ENCODE data around the gene SRD5A1.
A peak's percentile ranks its signal among the peaks of the same experiment; 100 is the strongest.
"Not testable (repeated sequence)": the region's sequence is repeated elsewhere in the genome, so short reads cannot be mapped to it uniquely, and the experiment has no call there.

Gene SRD5A1

DNA sequence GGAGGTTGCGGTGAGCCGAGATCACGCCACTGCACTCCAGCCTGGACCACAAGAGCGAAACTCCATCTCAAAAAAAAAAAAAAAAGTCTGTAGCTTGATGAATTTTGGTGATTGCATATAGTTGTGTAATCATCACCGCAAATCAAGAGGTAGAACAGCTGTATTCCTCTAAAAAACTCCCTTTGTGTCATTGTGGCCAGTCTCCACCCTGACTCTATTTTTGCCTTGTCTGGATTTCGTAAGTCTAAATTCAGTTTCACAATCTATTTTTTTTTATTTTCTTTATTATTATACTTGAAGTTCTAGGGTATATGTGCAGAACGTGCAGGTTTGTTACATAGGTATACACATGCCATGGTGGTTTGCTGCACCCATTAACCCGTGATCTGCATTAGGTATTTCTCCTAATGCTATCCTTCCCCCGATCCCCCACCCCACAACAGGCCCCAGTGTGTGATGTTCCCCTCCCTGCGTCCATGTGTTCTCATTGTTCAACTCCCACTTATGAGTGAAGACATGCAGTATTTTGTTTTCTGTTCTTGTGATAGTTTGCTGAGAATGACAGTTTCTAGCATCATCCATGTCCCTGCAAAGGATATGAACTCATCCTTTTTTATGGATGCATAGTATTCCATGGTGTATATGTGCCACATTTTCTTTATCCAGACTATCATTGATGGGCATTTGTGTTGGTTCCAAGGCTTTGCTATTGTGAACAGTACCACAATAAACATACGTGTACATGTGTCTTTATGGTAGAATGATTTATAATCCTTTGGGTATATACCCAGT is 12.5 kb downstream of the SRD5A1 start:
- not testable (repeated sequence) for ATAC-seq, H3K4me1 Mint-ChIP-seq, H3K4me3 Mint-ChIP-seq, H3K27me3 Mint-ChIP-seq, H3K9me3 Mint-ChIP-seq, H3K27ac Mint-ChIP-seq, DNase-seq
- H3K36me3 Mint-ChIP-seq (ENCODE audit: low read depth), result peaks cover 18% of the 10 kb centered on the region

DNA sequence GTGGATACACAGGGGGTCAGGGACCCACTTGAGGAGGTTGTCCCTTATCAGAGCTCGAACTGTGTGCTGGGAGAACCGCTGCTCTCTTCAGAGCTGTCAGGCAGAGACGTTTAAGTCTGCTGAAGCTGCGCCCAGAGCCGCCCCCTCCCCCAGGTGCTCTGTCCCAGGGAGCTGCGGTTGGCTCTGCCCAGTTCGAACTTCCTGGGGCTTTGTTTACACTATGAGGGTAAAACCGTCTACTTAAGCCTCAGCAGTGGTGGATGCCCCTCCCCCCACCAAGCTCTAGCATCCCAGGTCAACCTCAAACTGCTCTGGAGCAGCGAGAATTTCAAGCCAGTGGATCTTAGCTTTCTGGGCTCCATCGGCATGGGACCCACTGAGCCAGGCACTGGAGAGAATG is 15.9 kb downstream of the SRD5A1 start:
- no peak for DNase-seq
- H3K4me3 Mint-ChIP-seq, result no peak overlapping the region
- ATAC-seq, result no peak
- peaks cover 23% of the 10 kb centered on the region for H3K36me3 Mint-ChIP-seq (ENCODE audit: low read depth)
- H3K27ac Mint-ChIP-seq, result no peak overlapping the region
- H3K27me3 Mint-ChIP-seq, result no peaks in the 10 kb centered on the region
- no peaks in the 10 kb centered on the region for H3K4me1 Mint-ChIP-seq
- H3K9me3 Mint-ChIP-seq, result peaks cover 8% of the 10 kb centered on the region

DNA sequence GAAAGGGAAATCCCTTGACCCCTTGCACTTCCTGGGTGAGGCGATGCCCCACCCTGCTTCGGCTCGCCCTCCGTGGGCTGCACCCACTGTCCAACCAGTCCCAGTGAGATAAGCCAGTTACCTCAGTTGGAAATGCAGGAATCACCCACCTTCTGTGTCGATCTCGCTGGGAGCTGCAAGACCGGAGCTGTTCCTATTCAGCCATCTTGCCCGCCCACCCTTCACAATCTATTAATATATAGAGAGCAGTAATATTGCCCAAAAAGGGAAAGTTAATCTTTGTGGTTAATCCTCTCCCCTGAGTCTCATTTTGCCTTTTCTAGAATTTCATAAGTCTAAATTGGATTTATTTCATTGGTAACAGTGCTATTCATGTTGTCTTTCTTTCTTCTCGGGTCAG is 16.4 kb downstream of the SRD5A1 start:
- Mint-ChIP-seq H3K9me3 (peaks cover 8% of the 10 kb centered on the region), H3K4me1 (no peaks in the 10 kb centered on the region), H3K27me3 (no peaks in the 10 kb centered on the region), H3K4me3 (no peak overlapping the region), H3K27ac (no peak overlapping the region), H3K36me3 (ENCODE audit: low read depth) (peaks cover 21% of the 10 kb centered on the region)
- no peak for DNase-seq
- no peak for ATAC-seq

DNA sequence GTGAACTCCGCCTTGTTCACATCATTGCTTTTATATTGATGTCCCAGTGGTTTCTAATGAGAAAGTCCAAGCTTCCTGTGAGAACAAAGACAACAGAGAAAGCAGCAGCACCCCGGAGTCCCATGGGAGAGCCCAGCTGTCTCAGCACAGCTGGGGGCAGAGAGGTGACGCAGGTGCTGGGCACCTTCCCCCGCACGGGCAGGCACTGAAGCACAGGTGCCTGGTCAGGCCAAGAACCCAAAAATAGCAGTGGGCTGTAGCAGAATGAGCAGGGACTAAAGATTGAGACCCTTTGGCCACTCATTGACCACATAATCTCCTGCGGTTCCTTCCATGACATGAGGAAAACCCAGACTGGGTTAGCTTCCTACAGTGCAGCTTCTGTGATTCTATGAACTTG is 18.8 kb downstream of the SRD5A1 start:
- DNase-seq (no peak), ATAC-seq (no peak)
- no peaks in the 10 kb centered on the region for H3K27me3 Mint-ChIP-seq
- peaks cover 19% of the 10 kb centered on the region for H3K9me3 Mint-ChIP-seq
- no peak overlapping the region for H3K4me3 Mint-ChIP-seq
- H3K36me3 Mint-ChIP-seq (ENCODE audit: low read depth), result peaks cover 34% of the 10 kb centered on the region
- H3K4me1 Mint-ChIP-seq, result no peaks in the 10 kb centered on the region
- H3K27ac Mint-ChIP-seq, result no peak overlapping the region

DNA sequence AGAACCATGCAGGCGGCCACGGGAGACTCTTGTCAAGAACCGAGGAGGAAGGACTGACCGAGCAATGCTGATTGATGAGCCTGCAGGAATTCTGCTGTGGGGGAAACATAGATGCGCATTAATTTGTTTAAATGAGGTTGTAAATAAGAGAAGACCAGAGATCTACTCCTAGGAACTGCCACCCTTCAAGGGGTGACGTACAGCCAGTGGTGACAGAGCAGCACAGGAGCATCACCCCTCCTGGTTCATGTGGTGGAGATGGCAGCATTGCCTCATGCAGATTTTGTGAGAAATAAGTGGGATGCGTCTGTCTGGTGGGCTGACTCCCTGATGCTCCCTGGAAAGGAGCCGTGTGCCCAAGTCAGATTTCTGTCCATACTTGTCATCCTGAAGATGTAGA is 22.2 kb downstream of the SRD5A1 start:
- Mint-ChIP-seq H3K9me3 (peaks cover 15% of the 10 kb centered on the region), H3K4me1 (peaks cover 5% of the 10 kb centered on the region), H3K36me3 (ENCODE audit: low read depth) (peaks cover 49% of the 10 kb centered on the region)

DNA sequence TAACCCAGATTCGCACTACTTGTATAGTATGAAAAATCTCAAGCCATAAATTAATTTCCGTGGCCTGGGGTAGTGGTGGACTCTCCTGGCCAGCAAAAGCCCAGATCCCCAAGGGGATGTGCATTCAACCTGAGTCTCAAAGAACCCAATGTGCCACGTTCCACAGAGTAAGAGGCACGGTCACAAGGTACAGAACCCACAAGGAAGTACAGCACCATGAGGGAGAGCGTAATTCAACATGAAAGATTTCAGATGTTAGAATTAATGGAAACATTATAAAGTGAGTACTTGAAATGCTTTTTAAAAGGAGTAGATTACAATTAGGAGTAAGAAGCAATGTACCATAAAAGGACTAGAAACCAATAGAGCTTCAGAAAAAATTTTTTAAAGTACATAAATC is 23.4 kb downstream of the SRD5A1 start:
- Mint-ChIP-seq H3K27ac (no peak overlapping the region), H3K9me3 (peaks cover 15% of the 10 kb centered on the region), H3K36me3 (ENCODE audit: low read depth) (peaks cover 49% of the 10 kb centered on the region), H3K4me3 (no peak overlapping the region), H3K4me1 (peaks cover 9% of the 10 kb centered on the region), H3K27me3 (no peaks in the 10 kb centered on the region)
- ATAC-seq, result no peak
- DNase-seq, result no peak

More for the DNA sequence above, 22.2 kb downstream of the SRD5A1 start:
- no peak overlapping the region for H3K27ac Mint-ChIP-seq
- DNase-seq (no peak), ATAC-seq (no peak)
- no peaks in the 10 kb centered on the region for H3K27me3 Mint-ChIP-seq
- H3K4me3 Mint-ChIP-seq, result no peak overlapping the region

DNA sequence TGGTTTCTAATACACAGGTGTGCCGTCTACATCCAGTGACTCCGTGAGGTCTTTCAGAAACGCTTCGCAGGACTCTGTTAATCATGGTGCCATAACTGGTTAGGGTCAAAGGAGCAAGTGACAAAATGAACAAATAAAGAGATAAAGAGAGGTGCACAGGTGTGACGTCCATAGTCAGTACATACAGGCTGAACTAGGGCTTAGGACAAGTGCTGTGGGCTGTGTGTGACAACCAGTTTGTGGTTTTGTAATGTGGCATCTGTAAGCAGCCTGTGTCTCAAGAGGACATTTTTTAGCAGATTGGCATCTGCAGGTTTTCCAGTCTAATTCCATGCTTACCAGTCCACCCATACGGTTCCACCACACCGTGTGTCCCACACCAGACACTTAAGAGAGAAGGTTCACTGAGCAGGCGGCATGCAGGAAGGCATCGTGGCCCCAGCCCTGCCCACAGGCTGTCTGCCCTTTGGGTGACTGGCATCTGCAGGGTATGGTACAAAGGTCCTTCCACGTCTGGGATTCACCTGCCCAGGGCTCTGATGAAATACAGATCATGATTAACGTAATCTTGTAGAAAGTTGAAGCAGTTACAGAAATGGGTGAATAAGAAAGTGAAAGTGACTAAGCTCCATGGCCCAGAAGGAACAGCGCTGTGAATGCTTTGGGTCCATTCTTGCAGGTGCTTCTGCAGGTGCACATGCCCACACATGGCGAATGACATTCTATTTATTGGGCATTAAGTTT is 26.9 kb downstream of the SRD5A1 start:
- Mint-ChIP-seq H3K4me3 (no peak overlapping the region), H3K27ac (peak overlapping the region; percentile 52), H3K27me3 (no peaks in the 10 kb centered on the region), H3K9me3 (peaks cover 15% of the 10 kb centered on the region), H3K4me1 (peaks cover 9% of the 10 kb centered on the region), H3K36me3 (ENCODE audit: low read depth) (peaks cover 38% of the 10 kb centered on the region)
- DNase-seq, result no peak
- ATAC-seq, result peak; percentile 71

DNA sequence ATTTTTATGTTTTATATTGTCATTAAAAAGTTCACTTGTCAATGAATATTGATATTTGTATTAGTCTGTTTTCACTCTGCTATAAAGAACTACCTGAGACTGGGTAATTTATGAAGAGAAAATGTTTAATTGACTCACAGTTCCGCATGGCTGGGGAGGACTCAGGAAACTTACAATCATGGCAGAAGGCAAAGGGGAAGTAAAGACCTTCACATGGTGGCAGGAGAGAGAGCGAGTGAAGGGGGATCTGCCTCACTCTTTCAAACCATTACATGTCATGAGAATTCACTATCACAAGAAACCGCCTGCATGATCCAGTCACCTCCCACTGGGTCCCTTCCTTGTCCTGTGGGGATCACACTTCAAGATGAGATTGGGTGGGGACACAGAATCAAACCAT is 27.4 kb downstream of the SRD5A1 start:
- no peak for ATAC-seq
- no peak for DNase-seq
- peak overlapping the region; percentile 2 for H3K27ac Mint-ChIP-seq
- H3K4me1 Mint-ChIP-seq, result peaks cover 9% of the 10 kb centered on the region
- peaks cover 15% of the 10 kb centered on the region for H3K9me3 Mint-ChIP-seq
- peaks cover 33% of the 10 kb centered on the region for H3K36me3 Mint-ChIP-seq (ENCODE audit: low read depth)
- H3K27me3 Mint-ChIP-seq, result no peaks in the 10 kb centered on the region
- H3K4me3 Mint-ChIP-seq, result no peak overlapping the region

DNA sequence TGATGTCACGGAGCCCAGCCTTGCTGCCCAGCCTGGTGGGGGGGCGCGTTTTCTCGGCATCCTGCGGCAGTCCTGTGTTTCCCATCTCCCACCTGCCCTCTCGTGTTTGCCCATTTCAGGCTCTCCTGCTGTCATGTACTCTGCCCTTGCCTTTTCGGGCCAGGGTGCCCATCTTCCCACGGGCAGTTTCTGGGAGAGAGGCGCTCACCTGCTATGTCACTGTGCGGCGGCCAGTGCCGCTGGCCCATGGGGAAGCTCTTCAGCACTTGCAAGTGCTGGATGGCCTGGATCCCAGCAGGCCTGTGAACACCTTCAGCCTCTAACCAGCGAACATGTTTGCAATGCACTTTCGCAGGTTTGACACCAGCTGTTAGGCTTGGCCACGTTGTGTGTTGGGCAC is 33.5 kb downstream of the SRD5A1 start:
- no peak overlapping the region for H3K4me3 Mint-ChIP-seq
- H3K27me3 Mint-ChIP-seq, result no peaks in the 10 kb centered on the region
- peaks cover 15% of the 10 kb centered on the region for H3K36me3 Mint-ChIP-seq (ENCODE audit: low read depth)
- H3K4me1 Mint-ChIP-seq, result no peaks in the 10 kb centered on the region
- H3K27ac Mint-ChIP-seq, result no peak overlapping the region
- DNase-seq (no peak), ATAC-seq (no peak)
- no peaks in the 10 kb centered on the region for H3K9me3 Mint-ChIP-seq

DNA sequence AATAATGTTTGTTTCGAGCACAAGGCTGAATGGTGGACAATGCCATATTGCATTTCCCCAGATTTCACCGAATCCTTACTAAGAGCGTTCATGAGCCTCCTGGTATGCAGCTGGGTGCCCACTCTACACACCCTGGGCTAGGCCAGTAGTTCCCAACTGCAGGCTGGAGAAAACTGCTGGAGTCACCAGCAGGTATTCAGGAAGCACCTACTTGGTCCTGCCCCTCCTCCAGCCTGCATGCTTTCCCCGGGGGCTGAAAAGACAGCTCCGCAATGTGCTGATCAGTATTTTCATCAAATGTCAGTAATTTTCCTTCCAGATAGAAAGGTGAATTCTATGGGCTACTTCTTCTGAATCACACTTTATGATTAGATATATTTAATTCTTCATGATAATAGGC is 34.4 kb downstream of the SRD5A1 start:
- DNase-seq, result no peak

DNA sequence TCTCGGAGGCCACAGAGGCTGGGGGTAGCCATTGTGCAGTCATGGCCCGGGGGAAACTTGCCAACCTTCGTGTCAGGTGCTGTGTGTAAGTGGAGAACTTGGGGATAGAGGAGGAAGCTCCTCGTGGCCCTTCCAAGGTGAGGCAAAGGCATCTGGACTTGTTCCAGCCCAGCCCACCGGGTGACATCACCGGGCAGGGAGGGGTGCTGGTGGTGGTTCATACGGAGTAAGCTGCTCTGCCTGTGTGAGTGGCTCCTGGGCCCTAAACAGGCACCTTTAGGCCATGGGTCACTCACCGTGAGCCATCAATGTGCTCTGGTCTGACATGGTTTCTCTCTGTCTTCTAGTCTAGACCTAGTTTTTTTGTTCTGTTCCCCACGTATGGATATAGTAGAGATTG is 35.5 kb downstream of the SRD5A1 start:
- H3K4me1 Mint-ChIP-seq, H3K9me3 Mint-ChIP-seq, H3K27ac Mint-ChIP-seq, H3K27me3 Mint-ChIP-seq, DNase-seq, ATAC-seq, H3K4me3 Mint-ChIP-seq: not testable (repeated sequence)
- H3K36me3 Mint-ChIP-seq (ENCODE audit: low read depth), result peaks cover 15% of the 10 kb centered on the region

More for the DNA sequence above, 34.4 kb downstream of the SRD5A1 start:
- H3K27me3 Mint-ChIP-seq, result no peaks in the 10 kb centered on the region
- no peak for ATAC-seq
- no peak overlapping the region for H3K27ac Mint-ChIP-seq
- peaks cover 15% of the 10 kb centered on the region for H3K36me3 Mint-ChIP-seq (ENCODE audit: low read depth)
- H3K4me1 Mint-ChIP-seq, result no peaks in the 10 kb centered on the region
- H3K4me3 Mint-ChIP-seq, result no peak overlapping the region
- H3K9me3 Mint-ChIP-seq, result no peaks in the 10 kb centered on the region

DNA sequence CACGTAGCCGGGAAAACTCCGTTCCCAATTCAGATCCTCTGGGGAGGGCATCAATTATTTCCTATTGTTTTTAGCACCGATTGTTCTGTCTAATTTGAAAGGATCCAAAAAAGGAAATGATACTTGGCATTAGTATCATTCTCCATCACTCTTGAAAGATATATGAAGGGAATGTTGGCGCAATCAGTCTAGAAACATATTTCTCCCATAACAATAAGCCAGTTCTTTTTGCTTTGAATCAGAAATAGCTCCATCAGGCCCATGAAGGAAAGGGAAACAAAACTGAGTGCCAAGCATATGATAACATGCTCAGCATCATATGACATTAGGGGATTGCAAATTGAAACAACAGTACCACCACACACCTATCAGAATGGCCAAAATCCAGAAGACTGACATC is 39.8 kb downstream of the SRD5A1 start:
- Mint-ChIP-seq H3K4me3 (no peak overlapping the region), H3K36me3 (ENCODE audit: low read depth) (peaks cover 15% of the 10 kb centered on the region), H3K4me1 (no peaks in the 10 kb centered on the region), H3K27ac (no peak overlapping the region), H3K9me3 (no peaks in the 10 kb centered on the region), H3K27me3 (peaks cover 1% of the 10 kb centered on the region)
- ATAC-seq (no peak), DNase-seq (no peak)

DNA sequence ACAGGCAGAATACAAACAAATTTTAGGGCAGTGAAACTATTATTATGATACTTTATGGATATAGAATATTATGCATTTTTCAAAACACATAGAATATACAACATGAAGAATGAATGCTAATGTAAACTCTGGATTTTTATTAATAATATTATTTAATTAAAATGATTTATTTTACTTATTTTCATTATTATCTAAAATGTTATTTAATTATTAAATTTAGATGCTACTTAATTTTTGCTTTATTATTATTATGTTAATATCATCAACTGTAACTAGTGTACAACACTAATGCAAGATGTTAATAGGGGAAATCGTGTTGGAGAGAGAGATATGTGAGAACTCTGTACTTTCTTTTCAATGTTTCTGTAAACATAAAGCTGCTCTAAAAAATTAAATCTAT is 40.7 kb downstream of the SRD5A1 start:
- DNase-seq (no peak), ATAC-seq (no peak)
- Mint-ChIP-seq H3K9me3 (no peaks in the 10 kb centered on the region), H3K27me3 (peaks cover 1% of the 10 kb centered on the region), H3K4me3 (no peak overlapping the region), H3K36me3 (ENCODE audit: low read depth) (peaks cover 15% of the 10 kb centered on the region), H3K4me1 (no peaks in the 10 kb centered on the region), H3K27ac (no peak overlapping the region)

DNA sequence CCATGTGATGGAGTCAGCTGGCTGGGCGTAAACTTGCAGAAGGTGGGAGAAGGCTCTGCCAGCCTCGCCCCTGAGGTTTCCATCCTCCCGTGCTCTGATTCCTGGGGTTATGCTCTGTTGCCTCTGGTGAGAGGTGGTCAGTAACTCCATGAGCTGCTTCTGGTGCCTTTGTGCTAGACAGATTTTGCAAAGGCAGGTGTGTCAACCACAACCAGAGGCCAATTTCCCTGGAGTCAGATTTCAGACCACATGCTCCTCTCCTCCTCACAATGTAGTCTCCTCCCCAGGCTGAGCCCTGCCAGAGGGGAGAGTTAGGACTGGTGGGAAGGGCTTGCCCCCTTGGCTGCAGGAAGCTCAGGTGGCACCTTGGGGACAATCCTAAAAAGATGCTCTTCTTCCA is 41.2 kb downstream of the SRD5A1 start:
- DNase-seq, result no peak
- ATAC-seq, result no peak
- Mint-ChIP-seq H3K36me3 (ENCODE audit: low read depth) (peaks cover 15% of the 10 kb centered on the region), H3K9me3 (no peaks in the 10 kb centered on the region), H3K4me3 (no peak overlapping the region), H3K27me3 (peaks cover 1% of the 10 kb centered on the region), H3K4me1 (no peaks in the 10 kb centered on the region), H3K27ac (no peak overlapping the region)

DNA sequence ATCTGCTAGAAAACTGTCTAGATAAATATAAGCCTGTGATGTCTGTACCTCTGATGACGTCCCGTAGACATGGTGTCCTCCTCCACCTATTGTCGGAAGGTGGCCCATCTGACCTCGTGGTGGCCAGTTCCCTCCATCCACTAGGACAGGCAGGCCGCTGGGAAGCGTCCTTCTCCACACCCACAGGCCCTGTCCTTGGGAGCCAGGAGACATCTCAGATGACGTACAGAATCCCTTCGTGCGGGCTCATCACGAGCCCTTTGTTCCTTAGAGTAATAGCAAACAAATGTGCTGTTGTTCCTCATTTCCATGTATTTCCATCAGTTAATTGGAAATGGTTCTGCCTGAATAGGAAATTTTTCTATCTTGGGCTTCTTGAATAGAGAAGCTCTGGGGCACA is 41.6 kb downstream of the SRD5A1 start:
- no peak overlapping the region for H3K27ac Mint-ChIP-seq
- DNase-seq (no peak), ATAC-seq (no peak)
- H3K27me3 Mint-ChIP-seq, result peaks cover 1% of the 10 kb centered on the region
- H3K4me3 Mint-ChIP-seq, result no peak overlapping the region
- H3K9me3 Mint-ChIP-seq, result no peaks in the 10 kb centered on the region
- no peaks in the 10 kb centered on the region for H3K4me1 Mint-ChIP-seq
- H3K36me3 Mint-ChIP-seq (ENCODE audit: low read depth), result peaks cover 11% of the 10 kb centered on the region
